Esophagus muscularis mucosa (tissue), 4 donors: ENCODE data around the gene ZNF319. TPM values are rescaled to one million over a fixed set of nuclear protein-coding genes. Genes with fewer than 3 reads are reported as not detected.

Experiments
- DNase-seq: peaks from one replicate; pipeline ENCODE4 v3.0.0-alpha.2; 2017; ENCODE audit errors: extremely low spot score
- H3K27ac ChIP-seq, 4 donors: fragments of 200-600 bp; sonication (generic); replicated peaks in 1 of 4; 1 replicate in 3 of 4; 2 replicates in 1 of 4; pipeline ENCODE4 v1.5.1; 2016 to 2019; ENCODE audit warnings: mild to moderate bottlenecking in 1 of 4
- H3K27me3 ChIP-seq, 4 donors: fragments of 200-600 bp; sonication (generic); one replicate each; pipeline versions ENCODE4 v1.5.1 to v1.6.0; 2016 to 2019
- H3K36me3 ChIP-seq, 4 donors: fragments of 200-600 bp; sonication (generic); one replicate each; pipeline ENCODE4 v1.5.1; 2016 to 2019
- H3K4me1 ChIP-seq, 4 donors: fragments of 200-600 bp; sonication (generic); one replicate each; pipeline ENCODE4 v1.5.1; 2016 to 2019
- H3K4me3 ChIP-seq, 4 donors: fragments of 200-600 bp; sonication (generic); 1 replicate in 2 of 4; 2 replicates in 2 of 4; pipeline ENCODE4 v1.5.1; 2016 to 2019; ENCODE audit warnings: mild to moderate bottlenecking in 4 of 4, moderate library complexity in 1 of 4
- H3K9me3 ChIP-seq, 4 donors: fragments of 200-600 bp; sonication (generic); 1 replicate in 3 of 4; 2 replicates in 1 of 4; pipeline ENCODE4 v1.5.1; 2016 to 2019
- EP300 ChIP-seq: sonication (generic); formaldehyde crosslinking; IDR thresholded peaks from one replicate; pipeline ENCODE4 v1.6.1; 2017; ENCODE audit warnings: antibody characterized with exemption
- POLR2A ChIP-seq: fragments of 450-650 bp; IDR thresholded peaks from one replicate; pipeline ENCODE4 v1.6.1; 2017; ENCODE audit warnings: antibody characterized with exemption, moderate library complexity, mild to moderate bottlenecking, low read depth
- POLR2AphosphoS5 ChIP-seq, 2 donors: sonication (generic); formaldehyde crosslinking; IDR thresholded peaks; one replicate each; pipeline ENCODE4 v1.6.1; 2017; ENCODE audit warnings: antibody characterized with exemption in 2 of 2
- WGBS: methylation state at CpG from one replicate; pipeline ENCODE4 v1.1.5; 2018; 5-methylcytosine and 5-hydroxymethylcytosine counted together
- intact Hi-C: fragments of 100-400 bp; cut with DNase I; formaldehyde crosslinking; loops from one replicate; pipeline ENCODE4 v1.15.1; 2023
- total RNA-seq, 4 donors: library from RNA; depleted of rRNA; stranded (reverse); fragments of >200 nt; gene quantifications; one replicate each; pipeline versions ENCODE4 v1.1.0 to v1.2.1, GENCODE V29; 2016
- TF ChIP-seq, protein P1 (sequence below), 3 experiments: fragments of 200-600 bp in 2 of 3; fragments of 450-650 bp in 1 of 3; sonication (generic) in 2 of 3; IDR thresholded peaks; one replicate each; pipeline ENCODE4 v1.5.1; 2017 to 2019; ENCODE audit warnings: antibody characterized with exemption in 3 of 3, mild to moderate bottlenecking in 2 of 3, moderate library complexity in 1 of 3

The ZNF319 gene
- total RNA-seq, 4 donors from 2014 or later = 7.1 to 20.9 (median 12.8) TPM

DNA sequence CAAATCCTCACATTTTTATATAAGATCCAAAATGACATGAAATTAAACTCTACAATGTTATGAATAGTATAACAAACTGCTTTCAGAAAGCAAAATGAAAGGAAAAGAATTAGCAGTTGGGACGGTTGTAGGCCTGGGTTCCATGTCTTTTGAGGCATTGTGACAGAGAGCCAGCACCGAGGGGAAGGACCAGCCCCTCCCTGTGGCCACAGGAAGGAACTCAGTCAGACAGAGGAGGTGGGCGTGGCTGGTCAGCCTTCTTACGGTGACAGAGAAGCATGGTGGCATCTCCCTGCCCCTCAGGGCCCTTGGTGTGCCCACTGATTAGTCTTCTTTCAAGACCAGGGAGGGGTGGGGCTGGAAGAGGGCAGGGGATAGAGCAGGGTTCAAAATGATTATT, 5.7 kb downstream of the ZNF319 start:
- no peak for DNase-seq
- 29% methylated on average over 4 of the region's 4 CpGs for WGBS
- TF ChIP-seq EP300 (no peak), POLR2AphosphoS5 (IDR thresholded peaks at IDR 0.05) (no peak), POLR2A (no peak)
- TF ChIP-seq, protein P1, sequence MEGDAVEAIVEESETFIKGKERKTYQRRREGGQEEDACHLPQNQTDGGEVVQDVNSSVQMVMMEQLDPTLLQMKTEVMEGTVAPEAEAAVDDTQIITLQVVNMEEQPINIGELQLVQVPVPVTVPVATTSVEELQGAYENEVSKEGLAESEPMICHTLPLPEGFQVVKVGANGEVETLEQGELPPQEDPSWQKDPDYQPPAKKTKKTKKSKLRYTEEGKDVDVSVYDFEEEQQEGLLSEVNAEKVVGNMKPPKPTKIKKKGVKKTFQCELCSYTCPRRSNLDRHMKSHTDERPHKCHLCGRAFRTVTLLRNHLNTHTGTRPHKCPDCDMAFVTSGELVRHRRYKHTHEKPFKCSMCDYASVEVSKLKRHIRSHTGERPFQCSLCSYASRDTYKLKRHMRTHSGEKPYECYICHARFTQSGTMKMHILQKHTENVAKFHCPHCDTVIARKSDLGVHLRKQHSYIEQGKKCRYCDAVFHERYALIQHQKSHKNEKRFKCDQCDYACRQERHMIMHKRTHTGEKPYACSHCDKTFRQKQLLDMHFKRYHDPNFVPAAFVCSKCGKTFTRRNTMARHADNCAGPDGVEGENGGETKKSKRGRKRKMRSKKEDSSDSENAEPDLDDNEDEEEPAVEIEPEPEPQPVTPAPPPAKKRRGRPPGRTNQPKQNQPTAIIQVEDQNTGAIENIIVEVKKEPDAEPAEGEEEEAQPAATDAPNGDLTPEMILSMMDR (IDR thresholded peaks at IDR 0.05) = peak in 1 of 3 experiments; percentile 26
- Histone ChIP-seq H3K9me3 (no peaks in the 10 kb centered on the region), H3K27me3 (no peaks in the 10 kb centered on the region), H3K4me1 (peaks cover 25 to 38% (median 27%) of the 10 kb centered on the region in 4 donors), H3K27ac (no peak overlapping the region), H3K4me3 (no peak overlapping the region), H3K36me3 (peaks cover 30 to 61% (median 52%) of the 10 kb centered on the region in 4 donors)
- intact Hi-C loops = no loop called here

DNA sequence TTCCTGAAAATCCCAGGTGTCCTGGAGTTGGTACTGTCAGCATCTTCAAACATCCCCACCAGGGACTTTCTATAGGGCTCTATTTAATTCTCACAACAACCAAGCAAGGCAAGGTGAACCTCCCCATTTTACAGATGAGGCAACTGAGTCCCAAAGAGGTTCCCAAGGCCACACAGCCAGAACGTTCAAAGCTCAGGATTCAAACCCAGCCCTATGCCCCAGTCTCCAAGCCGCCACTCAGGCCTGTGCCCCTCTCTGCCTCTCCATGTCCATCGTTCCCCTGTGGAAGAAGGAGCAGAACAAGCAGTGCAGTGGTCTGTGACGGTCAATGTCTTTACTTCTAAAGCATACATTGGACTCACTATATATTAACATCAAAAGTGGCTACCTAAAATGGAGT, 6.1 kb downstream of the ZNF319 start:
- TF ChIP-seq POLR2A = no peak
- H3K27me3 ChIP-seq = no peaks in the 10 kb centered on the region
- no peak overlapping the region for H3K4me3 ChIP-seq
- peaks cover 21 to 34% (median 23%) of the 10 kb centered on the region in 4 donors for H3K4me1 ChIP-seq
- no peak for DNase-seq
- no peaks in the 10 kb centered on the region for H3K9me3 ChIP-seq
- intact Hi-C loops = no loop called here
- 91% methylated on average over 4 of the region's 4 CpGs for WGBS
- no peak overlapping the region for H3K27ac ChIP-seq
- peaks cover 30 to 61% (median 52%) of the 10 kb centered on the region in 4 donors for H3K36me3 ChIP-seq

DNA sequence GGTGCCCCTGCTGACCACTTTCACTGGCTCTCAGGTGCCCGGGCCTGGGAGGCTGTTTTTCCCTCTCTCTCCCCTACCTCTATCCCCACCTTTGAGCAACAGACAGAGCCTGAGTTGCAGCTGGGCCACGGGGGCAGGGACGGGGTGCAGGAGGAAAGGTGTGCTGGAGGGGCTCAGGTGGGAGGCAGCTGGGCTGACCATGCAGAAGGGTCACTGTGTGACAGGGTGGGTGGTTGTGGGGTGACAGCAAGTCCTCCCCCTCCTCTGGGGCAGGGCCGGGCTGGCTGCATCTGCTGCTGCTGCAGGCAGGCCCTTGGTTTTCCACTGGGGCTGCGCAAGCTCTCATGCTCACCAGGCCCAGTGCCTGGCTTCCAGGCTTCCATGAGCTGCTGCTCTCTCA, 6.6 kb downstream of the ZNF319 start:
- no peak for TF ChIP-seq POLR2A
- no peak for TF ChIP-seq POLR2AphosphoS5 (IDR thresholded peaks at IDR 0.05)
- no peak for TF ChIP-seq EP300
- TF ChIP-seq, protein P1 (IDR thresholded peaks at IDR 0.05) = no peak
- Histone ChIP-seq H3K4me3 (no peak overlapping the region), H3K4me1 (peaks cover 16 to 29% (median 18%) of the 10 kb centered on the region in 4 donors), H3K36me3 (peaks cover 30 to 61% (median 52%) of the 10 kb centered on the region in 4 donors), H3K27ac (no peak overlapping the region), H3K9me3 (no peaks in the 10 kb centered on the region), H3K27me3 (no peaks in the 10 kb centered on the region)
- DNase-seq = no peak
- intact Hi-C loops = no loop called here
- WGBS = 100% methylated on average over 2 of the region's 5 CpGs

DNA sequence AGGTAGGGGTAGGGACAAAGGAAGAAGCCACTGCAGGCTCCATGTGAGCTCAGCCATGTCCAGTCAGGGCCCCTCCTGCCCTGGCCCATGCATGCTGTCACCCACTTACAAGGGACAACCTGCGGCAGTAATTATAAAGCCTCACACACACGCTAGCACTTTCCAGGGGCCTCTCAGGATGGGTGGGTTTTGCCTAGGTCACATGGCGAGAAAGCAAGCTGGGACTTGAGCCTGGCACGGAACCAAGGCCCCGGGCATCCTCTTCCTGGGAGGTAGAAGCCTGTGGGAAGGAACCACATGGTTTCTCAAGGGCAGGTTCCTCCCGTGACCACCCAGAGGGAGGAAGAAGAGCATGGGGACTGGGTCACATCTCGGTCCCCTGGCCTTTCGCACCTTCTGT, 7.0 kb downstream of the ZNF319 start:
- intact Hi-C loops = no loop called here
- Histone ChIP-seq H3K27ac (no peak overlapping the region), H3K27me3 (no peaks in the 10 kb centered on the region), H3K9me3 (no peaks in the 10 kb centered on the region), H3K4me1 (peaks cover 12 to 25% (median 14%) of the 10 kb centered on the region in 4 donors), H3K4me3 (no peak overlapping the region), H3K36me3 (peaks cover 30 to 61% (median 52%) of the 10 kb centered on the region in 4 donors)
- WGBS = 83% methylated on average over 8 of the region's 8 CpGs
- TF ChIP-seq, protein P1 (IDR thresholded peaks at IDR 0.05) = no peak
- no peak for TF ChIP-seq EP300
- DNase-seq = no peak

DNA sequence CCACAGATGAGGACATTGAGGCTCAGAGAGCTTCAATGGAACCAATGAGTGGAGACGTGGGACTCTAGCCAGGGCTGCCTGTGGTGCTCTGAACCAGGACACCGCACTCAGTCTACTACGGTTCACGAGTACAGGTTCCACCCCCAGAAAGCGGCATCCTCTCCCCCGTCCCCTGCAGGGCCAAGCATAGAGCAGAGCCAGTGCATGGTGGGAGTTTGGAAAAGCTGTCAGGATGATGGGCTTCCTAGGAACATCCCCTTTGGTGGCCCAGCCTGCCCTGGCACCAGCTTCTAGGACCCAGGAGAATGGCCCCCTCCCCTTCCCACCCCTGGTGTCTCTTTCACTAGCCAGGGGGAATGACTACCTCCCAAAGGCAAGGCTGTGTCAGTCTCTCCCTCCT, 8.4 kb downstream of the ZNF319 start:
- no peak overlapping the region for H3K4me3 ChIP-seq
- H3K27ac ChIP-seq = no peak overlapping the region
- peaks cover 7 to 18% (median 9%) of the 10 kb centered on the region in 4 donors for H3K4me1 ChIP-seq
- no peak for TF ChIP-seq POLR2A
- TF ChIP-seq POLR2AphosphoS5 (IDR thresholded peaks at IDR 0.05) = no peak
- TF ChIP-seq EP300 = no peak
- TF ChIP-seq, protein P1 (IDR thresholded peaks at IDR 0.05) = no peak
- H3K9me3 ChIP-seq = no peaks in the 10 kb centered on the region
- intact Hi-C loops = no loop called here
- WGBS = 90% methylated on average over 6 of the region's 6 CpGs
- no peak for DNase-seq
- no peaks in the 10 kb centered on the region for H3K27me3 ChIP-seq
- peaks cover 20 to 48% (median 41%) of the 10 kb centered on the region in 4 donors for H3K36me3 ChIP-seq
